HG02840 (cell line): ENCODE measurements around the gene SLC49A4.

Source experiments
- ATAC-seq: cut with Tn5 transposase; IDR thresholded peaks from one replicate; pipeline ENCODE4 v1.9.1; 2021; ENCODE audit warnings: mild to moderate bottlenecking, moderate library complexity, moderate number of reproducible peaks; ENCODE audit not compliant: unreplicated experiment, low FRiP score

The SLC49A4 gene

DNA sequence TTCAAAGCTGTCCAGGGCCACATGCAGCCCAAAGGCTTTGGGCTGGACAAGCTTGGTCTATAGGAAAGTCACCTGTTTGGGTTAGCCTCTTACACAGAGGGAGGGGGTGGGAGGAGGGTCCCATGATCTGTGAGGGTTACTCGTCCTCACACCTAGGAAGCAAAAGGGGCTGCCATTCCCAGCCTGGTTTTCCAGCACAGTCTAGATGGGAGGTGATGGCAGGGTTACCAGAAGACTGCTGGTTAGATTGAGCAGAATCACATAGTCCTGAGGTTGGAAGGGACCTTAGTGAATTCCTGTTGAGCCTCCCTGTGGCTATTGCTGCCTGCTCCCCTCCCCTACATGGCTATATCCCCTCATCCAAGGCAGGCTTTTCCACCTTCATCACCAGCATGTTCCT is 130.9 kb downstream of the SLC49A4 start:
- ATAC-seq: no peak

- no peak for ATAC-seq
These were observed 131.5 kb downstream of the SLC49A4 start for GRCh38 chr3:122926322-122926721.

GRCh38 chr3:122926811-122927210 is 131.9 kb downstream of the SLC49A4 start:
- ATAC-seq: no peak

DNA sequence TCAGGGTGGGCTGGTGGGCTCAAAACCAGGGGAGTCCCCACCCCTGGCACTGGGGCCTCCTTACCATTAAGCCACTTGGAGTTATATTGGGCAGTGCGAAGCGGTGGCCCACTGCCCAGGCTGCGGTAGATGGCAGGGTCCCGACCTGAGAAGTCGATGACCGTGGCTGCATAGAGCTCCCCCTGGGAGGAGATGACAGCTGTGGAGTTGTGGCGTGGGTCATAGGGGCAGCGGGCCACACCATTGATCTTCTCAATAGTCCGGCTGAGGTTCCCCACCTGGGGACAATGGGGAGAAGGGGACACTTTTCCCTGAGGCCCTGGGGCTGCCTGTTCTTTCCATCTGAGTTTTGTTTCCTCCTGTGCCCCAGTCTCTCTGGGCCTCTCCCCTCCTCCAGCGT is 132.9 kb downstream of the SLC49A4 start:
- ATAC-seq: no peak

DNA sequence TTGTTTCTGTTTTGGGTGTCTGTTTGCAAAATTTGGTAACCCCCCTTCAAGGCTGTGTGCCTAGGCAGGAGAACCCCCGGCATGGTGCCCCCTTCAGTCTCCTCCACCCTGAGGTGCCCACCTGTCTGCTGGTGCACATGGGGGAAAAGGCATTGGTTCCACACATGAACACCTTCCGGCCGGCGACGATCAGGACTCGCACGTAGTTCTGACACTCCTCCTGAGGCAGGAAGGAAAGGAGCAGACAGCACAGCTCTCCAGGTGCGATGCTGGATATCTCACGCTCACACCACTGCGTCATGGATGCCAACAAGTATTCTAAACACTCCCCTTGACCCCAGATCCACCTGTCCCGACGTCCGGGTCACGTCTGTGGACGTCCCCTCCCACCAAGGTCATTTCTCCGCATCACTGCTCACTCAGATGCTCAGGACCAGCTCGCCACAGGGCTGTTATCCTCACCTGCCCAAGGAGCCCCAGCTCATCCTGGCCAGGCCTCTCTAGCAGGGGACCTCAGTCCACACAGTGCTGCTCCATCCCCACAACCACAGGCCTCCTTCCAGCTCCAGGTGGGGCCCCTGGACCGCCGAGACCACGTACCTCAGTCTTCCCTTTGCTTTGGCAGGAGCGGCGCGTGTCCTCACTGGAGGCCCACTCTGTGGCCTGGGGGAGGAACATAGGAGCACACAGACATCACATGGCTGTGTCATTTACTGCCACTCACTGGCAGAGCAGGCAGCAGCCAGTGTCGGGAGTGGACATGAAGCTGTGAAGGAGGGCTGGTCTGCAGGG is 133.7 kb downstream of the SLC49A4 start:
- ATAC-seq: no peak

DNA sequence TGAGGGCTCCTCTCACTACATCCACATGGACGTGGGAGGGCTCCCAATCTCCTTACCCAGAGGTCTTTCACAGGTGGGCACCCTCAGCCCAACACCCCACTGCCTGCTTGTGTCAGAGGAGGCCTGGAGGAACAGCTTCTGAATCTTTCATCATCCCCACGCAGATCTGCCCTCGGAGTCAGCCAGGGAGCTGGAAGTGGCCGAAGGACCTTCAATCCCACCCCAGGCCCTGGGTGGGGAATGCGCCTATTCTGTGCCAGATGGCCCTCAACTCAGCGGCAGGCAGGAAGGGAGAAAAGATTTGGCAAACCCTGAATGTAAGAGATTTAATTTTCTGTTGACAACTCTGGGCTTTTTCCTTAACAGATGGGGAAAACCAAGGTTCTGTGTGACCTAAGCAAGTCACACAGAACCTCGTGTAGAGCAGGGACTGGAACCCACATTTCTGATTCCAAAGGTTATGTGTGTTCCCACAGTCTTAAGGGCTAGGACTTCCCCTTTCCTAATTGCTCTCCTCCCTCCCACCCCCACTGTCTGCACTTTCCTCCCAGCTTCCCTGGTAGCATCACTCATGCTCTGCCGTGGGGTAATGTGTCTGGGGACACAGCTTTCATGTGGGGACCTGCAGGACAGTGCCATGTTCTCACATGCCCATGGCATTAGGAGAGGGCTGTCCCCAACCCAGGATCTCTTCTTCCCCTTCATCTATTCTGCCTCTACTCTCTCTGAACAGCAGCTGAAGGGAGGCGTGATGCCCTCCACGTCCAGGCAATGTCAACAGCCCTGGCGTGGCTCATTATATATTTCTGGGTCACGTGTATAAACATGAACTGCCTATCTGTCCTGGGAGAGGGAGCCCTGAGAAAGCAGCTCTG is 134.6 kb downstream of the SLC49A4 start:
- no peak for ATAC-seq

GRCh38 chr3:122930063-122930997 is 135.5 kb downstream of the SLC49A4 start:
- no peak for ATAC-seq
